AG04450 (cell line): ENCODE results near the gene PRELP. TPM values are rescaled to one million over a fixed set of nuclear protein-coding genes. Genes with fewer than 3 reads are reported as not detected.

Source experiments
- CTCF ChIA-PET: fragments of 300-600, 350-600 bp; formaldehyde crosslinking; extraction: SDS; loops from one replicate; lab custom pipeline; 2022; ENCODE audit warnings: antibody characterized with exemption, inconsistent platforms; lab: Charles Lee
- POLR2A ChIA-PET: fragments of 350-600 bp; formaldehyde crosslinking; extraction: SDS; loops from one replicate; lab custom pipeline; 2021; ENCODE audit warnings: antibody characterized with exemption, inconsistent platforms; lab: Yijun Ruan, JAX
- DNase-seq: peaks from one replicate; pipeline ENCODE4 v3.0.0-alpha.2; 2011; ENCODE audit warnings: low read depth, low spot score
- H3K27ac ChIP-seq: one replicate; pipeline ENCODE4 v1.5.1; 2012; ENCODE audit warnings: low read depth, low read length, control low read depth
- H3K27me3 ChIP-seq: one replicate; pipeline ENCODE4 v1.6.0; 2012; ENCODE audit warnings: low read length; ENCODE audit not compliant: control insufficient read depth, insufficient read depth
- H3K4me3 ChIP-seq: 2 replicates; pipeline ENCODE4 v1.5.1; 2011; ENCODE audit warnings: mild to moderate bottlenecking, low read depth, low read length, control low read depth
- H3K9me3 ChIP-seq: 2 replicates; pipeline ENCODE4 v1.5.1; 2012; ENCODE audit warnings: low read length; ENCODE audit not compliant: control insufficient read depth, insufficient read depth
- polyA plus RNA-seq: library from polyadenylated mRNA; depleted of rRNA; stranded (reverse); fragments of >200 nt; gene quantifications from 2 replicates; pipeline ENCODE4 v1.2.3, GENCODE V29; 2011
- TF ChIP-seq, protein P1 (sequence below): IDR thresholded peaks from 2 replicates; pipeline ENCODE4 v1.5.1; 2011; ENCODE audit warnings: low read depth, low read length, control low read depth, inconsistent platforms

Gene PRELP
- polyA plus RNA-seq, 1 experiment: 0.68 TPM

DNA sequence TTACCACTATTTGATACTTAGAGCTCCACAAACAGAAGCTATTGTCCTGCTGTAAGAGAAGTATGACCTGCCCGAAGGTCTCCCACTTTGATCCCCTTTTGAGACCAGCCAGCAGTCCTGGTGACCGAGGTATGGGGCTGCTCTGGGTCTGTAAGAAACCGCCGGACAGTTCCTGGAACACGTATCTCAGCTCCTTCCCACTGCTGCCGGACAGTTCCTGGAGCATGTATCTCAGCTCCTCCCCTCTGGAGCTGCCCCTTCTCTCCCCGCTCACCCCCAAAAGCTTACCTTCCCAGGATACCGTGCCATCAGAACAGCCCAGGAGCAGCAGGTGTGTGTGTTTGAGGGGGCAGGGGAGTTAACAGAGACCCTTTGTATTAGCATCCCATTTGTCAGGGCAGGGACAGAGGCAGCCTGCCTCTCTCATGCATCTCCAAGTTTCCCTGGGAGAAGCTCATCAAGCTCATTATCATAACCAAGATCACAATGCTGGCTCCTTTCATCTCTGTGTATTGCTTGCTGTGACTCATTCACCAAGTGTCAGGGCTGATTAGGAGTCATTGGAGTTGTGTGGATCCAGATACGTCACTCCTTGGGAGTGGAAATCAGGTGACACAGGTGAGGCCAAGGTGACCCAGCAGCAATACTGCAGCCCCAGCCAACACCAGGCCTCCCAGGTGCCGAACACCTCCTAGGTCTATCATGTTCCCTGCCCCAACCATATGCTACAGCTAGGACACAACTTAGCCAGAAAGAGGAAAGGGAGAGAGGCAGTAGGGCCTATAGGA is 43.6 kb downstream of the PRELP start:
- POLR2A ChIA-PET: no interaction called here
- no peak for DNase-seq
- H3K27ac ChIP-seq: no peak overlapping the region
- CTCF ChIA-PET: no interaction called here
- H3K27me3 ChIP-seq: no peaks in the 10 kb centered on the region
- H3K9me3 ChIP-seq: no peaks in the 10 kb centered on the region
- TF ChIP-seq, protein P1, sequence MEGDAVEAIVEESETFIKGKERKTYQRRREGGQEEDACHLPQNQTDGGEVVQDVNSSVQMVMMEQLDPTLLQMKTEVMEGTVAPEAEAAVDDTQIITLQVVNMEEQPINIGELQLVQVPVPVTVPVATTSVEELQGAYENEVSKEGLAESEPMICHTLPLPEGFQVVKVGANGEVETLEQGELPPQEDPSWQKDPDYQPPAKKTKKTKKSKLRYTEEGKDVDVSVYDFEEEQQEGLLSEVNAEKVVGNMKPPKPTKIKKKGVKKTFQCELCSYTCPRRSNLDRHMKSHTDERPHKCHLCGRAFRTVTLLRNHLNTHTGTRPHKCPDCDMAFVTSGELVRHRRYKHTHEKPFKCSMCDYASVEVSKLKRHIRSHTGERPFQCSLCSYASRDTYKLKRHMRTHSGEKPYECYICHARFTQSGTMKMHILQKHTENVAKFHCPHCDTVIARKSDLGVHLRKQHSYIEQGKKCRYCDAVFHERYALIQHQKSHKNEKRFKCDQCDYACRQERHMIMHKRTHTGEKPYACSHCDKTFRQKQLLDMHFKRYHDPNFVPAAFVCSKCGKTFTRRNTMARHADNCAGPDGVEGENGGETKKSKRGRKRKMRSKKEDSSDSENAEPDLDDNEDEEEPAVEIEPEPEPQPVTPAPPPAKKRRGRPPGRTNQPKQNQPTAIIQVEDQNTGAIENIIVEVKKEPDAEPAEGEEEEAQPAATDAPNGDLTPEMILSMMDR: no peak
- H3K4me3 ChIP-seq: no peak overlapping the region

DNA sequence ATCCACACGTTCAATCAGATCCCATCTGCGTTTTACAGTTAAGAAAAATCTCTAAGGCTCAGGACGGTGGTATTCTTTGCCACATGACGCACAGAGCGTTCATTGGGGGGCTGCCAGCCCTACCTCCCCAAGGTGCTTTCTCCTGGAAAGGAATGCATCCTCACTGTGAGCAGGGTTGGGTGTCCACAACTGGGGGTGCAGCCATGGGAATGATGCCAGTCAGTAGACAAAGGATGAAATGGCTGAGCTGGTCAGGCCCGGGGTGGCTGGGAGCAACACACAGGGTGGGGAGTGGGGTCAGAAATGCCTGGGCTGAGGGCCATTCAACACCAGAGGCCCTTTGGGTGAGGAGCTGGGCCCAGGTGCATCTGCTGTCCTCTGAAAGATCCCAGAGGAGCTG is 44.3 kb downstream of the PRELP start:
- H3K9me3 ChIP-seq: no peaks in the 10 kb centered on the region
- no peak overlapping the region for H3K4me3 ChIP-seq
- no peaks in the 10 kb centered on the region for H3K27me3 ChIP-seq
- no peak for DNase-seq
- H3K27ac ChIP-seq: no peak overlapping the region
- POLR2A ChIA-PET: no interaction called here
- TF ChIP-seq, protein P1: no peak
- CTCF ChIA-PET: no interaction called here

DNA sequence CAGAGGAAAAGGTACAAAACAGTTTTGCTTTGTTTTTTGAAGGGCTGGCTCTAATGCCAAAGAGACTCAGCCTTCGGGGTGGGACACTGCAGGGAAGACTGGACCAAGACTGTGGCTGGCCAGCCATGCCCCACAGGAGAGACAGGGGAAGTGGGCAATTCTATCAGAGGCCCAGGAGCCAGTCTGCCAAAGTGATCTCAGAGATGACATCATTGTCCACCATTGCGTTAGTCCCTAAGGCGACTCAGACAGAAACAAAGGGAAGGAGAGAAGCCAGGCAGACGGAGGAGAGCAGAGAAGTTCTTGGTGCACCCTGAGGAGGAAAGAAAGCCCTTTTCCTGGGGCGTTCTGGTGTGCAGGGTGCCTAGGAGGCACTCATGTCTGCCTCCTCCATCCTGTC is 44.7 kb downstream of the PRELP start:
- CTCF ChIA-PET: no interaction called here
- POLR2A ChIA-PET: no interaction called here

DNA sequence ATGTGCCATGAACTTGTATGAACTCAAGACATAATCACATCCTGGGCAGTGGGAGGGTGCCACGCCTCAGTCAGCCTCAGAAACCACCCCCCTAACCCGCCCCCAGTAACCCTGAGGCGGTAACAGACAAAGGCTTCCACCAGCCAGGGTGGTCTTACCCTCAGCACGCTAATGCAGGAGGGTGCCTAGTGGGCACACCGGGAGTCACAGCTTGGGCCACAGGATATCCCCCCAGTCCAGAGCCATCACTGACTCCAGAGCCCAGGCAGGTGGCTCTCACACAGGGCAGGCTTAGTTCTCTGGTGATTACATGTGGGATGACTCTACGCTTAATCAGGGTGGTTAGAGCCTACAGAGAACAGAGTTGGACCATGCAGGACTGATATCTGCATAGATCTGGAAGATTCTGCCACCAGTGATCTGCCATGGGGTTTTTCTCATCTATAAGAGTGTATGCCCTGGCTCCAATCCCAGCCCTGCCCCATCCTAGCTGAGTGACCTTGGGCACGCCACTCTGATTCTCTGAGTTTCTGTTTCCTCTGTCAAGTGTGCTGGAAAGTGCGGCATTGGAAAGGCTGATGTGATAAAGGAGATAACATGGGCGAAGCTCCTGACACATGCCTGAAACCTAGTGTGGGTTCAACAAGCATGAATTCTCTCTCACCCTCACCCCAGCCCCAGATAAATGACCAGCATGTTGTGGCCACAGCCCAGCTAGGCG is 45.6 kb downstream of the PRELP start:
- ChIA-PET CTCF (no interaction called here), POLR2A (no interaction called here)
- no peaks in the 10 kb centered on the region for H3K9me3 ChIP-seq
- no peaks in the 10 kb centered on the region for H3K27me3 ChIP-seq
- no peak for DNase-seq
- TF ChIP-seq, protein P1: no peak
- no peak overlapping the region for H3K27ac ChIP-seq
- H3K4me3 ChIP-seq: no peak overlapping the region

More for the DNA sequence above, 44.7 kb downstream of the PRELP start:
- no peak for DNase-seq
- Histone ChIP-seq H3K4me3 (no peak overlapping the region), H3K9me3 (no peaks in the 10 kb centered on the region), H3K27ac (no peak overlapping the region), H3K27me3 (no peaks in the 10 kb centered on the region)
- TF ChIP-seq, protein P1: no peak

DNA sequence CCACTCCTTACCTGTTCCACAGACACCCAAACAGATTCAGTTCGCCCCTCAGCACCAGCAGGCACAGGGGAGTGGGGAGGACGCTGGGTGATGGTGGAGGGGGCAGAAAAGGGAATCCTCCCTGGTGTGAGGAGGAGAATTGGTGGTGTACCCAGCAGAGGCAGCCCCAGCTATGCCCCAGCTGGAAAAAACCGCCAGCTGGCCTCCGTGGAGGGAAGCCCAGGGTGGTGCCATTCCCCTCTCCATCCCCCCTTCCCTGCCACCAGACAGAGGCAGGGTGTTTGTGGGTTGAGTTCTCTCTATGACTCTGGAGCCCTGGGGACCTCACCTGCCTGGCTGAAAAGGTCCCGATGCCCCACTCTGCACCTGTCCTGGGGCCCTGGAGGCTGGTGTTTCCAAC is 46.2 kb downstream of the PRELP start:
- TF ChIP-seq, protein P1: no peak
- ChIA-PET CTCF (no interaction called here), POLR2A (no interaction called here)
- H3K27me3 ChIP-seq: no peaks in the 10 kb centered on the region
- no peak for DNase-seq
- no peak overlapping the region for H3K4me3 ChIP-seq
- H3K9me3 ChIP-seq: no peaks in the 10 kb centered on the region
- no peak overlapping the region for H3K27ac ChIP-seq
